Activated CD8-positive, alpha-beta memory T cell treated with anti-CD3 and anti-CD28 coated beads, Interleukin-2, amount 50 U/mL, for 24 hours (primary cell): Measurements from ENCODE around the gene IL1RN.
"Not testable (repeated sequence)": the region's sequence is repeated elsewhere in the genome, so short reads cannot be mapped to it uniquely, and the experiment has no call there.

ENCODE experiments used
- DNase-seq: peaks from one replicate; pipeline ENCODE4 v3.0.0-alpha.2; 2020; ENCODE audit errors: extremely low read depth

The IL1RN gene, protein sequence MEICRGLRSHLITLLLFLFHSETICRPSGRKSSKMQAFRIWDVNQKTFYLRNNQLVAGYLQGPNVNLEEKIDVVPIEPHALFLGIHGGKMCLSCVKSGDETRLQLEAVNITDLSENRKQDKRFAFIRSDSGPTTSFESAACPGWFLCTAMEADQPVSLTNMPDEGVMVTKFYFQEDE

DNA sequence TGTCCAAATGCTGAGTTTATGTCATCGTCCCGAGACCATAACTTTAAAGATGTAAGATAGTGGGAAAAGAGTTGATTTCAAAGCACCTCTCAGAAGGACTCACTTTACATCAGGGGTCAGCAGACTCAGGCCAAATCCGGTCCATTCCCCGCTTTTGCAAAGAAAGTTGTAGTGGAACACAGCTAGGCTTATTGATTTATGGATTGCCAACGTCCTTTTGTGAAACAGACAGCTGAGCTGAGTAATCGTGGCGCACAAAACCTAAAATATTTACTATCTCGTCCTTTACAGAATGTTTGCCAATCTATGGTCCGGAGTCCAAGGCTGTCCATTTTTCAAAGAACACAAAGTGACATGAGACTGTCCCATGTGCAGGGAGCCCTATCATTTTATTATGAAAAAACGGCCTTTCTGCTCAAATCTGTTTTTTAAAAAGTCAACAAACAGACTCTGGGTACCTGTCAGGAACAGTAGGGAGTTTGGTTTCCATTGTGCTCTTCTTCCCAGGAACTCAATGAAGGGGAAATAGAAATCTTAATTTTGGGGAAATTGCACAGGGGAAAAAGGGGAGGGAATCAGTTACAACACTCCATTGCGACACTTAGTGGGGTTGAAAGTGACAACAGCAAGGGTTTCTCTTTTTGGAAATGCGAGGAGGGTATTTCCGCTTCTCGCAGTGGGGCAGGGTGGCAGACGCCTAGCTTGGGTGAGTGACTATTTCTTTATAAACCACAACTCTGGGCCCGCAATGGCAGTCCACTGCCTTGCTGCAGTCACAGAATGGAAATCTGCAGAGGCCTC lies at the start of gene IL1RN:
TSS of gene IL1RN (plus strand) at position 754 of the 801 bp plus-strand sequence. CDS start at position 781, 27 bp downstream.
- no peak for DNase-seq

GRCh38 chr2:113077921-113078320 lies 49.5 kb upstream of the IL1RN start:
- no peak for DNase-seq

GRCh38 chr2:113078350-113078839 lies 49.0 kb upstream of the IL1RN start:
- no peak for DNase-seq

DNA sequence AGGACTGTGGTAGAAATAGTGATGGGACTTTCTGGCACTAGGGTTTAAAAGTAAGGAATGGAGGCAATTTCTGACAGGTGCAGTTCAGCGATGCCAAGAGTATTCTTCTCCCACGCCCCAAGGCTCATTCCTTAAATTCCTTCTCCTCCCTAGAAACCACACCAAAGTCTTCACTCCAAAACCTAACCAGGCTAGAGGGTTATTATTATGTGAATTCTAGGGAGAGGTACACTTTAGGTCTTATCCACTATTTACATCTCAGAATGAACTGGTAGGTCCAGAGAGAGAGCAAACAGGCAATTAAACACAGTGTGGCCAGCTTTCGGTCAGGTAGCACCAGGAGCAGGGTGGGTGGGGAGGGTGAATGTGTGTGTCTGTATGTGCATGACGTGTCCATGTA lies 48.3 kb upstream of the IL1RN start:
- DNase-seq = no peak

- DNase-seq = no peak
Measured at GRCh38 chr2:113080134-113080533, 47.3 kb upstream of the IL1RN start.

DNA sequence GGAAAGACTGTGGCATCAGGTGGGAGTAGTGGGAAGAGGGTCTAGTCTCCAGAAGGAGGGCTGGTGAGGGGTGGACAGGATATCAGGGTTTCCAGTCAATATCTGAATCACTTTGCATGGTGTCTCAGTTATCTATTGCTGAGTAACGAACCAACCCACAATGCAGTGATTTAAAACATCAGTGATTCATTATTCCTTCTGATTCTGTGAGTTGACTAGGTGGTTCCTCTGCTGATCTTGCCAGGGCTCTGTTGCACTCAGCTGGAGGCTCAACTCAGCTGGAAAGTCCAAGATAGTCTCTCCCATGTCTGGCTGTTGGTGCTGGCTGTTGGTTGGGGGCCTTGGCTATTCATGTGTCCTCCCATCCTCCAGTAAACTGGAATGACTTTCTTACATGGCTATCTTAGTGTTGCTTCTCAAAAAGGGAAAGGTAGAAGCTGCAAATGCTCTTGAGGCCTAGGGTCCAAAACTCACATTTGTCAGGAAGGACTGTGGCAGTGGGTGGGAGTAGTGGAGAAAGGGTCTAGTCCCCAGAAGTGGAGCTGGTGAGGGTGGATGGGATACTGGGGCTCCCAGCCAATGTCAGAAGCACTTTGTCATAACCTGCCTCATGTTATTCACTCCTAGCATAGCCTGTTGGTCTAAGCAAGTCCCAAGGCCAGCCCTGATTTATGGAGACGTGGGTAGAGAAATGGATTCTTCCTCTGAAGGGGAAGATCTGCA lies 45.7 kb upstream of the IL1RN start:
- no peak for DNase-seq

GRCh38 chr2:113083296-113083695 lies 44.1 kb upstream of the IL1RN start:
- no peak for DNase-seq

DNA sequence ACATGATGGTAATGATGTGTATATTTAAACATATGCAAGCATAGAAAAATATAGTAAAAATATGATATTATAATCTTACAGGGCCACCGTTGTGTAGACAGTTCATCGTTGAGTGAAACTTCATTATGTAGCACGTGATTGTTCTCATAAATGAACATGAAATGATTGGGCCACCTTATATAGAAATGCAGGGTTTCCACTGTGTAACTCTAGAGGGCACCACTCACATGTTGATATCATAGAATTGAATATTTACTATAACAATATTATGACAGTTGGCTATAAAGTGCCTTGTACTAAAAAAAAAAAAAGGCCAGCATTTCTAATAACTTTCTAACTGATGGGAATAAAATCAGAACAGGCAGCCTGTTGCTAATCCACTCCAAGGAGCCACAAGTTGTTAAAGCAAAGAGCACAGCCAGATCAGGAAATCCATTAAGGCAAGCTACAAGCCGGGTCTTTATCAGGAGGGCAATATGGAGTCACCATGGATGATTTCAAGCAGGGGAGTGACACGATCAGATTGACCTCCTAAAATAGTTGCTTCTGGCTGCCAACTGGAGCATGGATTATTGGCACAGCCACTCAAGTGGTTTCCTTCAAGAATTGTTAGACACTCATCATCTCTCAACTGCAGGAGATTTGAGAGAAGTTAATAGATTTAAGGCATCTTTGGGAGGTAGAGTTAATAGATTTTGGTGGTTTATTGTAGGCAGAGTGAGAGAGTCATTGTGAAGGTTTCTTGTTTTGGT lies 43.0 kb upstream of the IL1RN start:
- no peak for DNase-seq

GRCh38 chr2:113085542-113085941 lies 41.9 kb upstream of the IL1RN start:
- DNase-seq = no peak

GRCh38 chr2:113088213-113088992 lies 39.0 kb upstream of the IL1RN start:
- no peak for DNase-seq

- no peak for DNase-seq
Measured at GRCh38 chr2:113089916-113090315, 37.5 kb upstream of the IL1RN start.

DNA sequence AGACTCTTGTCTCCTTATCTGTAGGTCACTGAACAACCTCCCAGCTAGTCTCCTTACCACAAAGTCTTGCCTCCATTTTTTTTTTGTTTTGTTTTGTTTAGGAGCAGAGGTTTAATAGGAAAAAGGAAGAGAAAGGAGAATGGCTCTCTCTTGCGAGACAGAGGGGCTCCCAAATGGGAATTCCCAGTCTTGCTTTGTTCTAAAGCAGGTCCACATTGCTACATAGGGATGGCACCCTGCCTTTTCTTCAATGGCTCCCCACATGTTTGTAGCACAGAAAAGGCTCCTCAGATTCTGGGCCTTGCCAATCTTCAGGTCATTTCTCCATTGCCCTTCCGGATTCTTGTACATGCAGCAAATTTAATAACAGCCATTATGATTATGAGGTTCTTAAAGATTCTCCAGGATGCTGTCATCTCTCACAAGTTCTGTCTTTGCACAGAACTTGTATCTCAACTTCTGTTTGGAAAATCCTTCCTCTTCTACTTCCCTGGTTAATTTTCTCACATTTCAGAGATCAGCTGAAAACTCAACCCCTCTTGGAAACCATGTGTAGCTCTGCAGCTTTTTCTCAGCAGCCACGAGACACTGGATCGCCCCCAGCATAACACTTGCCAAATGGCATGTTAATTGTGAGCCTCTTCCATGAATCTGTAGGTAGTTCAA lies 36.0 kb upstream of the IL1RN start:
- no peak for DNase-seq

- DNase-seq = no peak
Measured at GRCh38 chr2:113092864-113093612, 34.4 kb upstream of the IL1RN start.

DNA sequence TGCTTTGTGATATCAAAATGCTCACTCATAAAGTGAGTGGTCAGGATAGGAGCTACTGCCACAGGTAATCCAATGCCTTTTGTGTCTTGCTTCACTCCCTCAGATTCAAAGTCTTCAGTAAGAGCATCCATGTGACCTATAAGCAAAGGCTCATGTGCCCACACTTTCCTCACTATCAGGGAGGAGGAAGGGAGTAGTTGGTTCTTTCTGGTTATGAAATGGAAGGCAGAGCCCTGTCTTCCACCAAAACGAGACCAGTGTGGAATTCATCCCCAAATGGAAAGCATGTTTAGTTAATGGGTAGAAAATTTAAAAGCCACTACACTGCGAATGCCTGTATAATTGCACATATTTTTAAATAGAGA lies 33.8 kb upstream of the IL1RN start:
- no peak for DNase-seq

DNA sequence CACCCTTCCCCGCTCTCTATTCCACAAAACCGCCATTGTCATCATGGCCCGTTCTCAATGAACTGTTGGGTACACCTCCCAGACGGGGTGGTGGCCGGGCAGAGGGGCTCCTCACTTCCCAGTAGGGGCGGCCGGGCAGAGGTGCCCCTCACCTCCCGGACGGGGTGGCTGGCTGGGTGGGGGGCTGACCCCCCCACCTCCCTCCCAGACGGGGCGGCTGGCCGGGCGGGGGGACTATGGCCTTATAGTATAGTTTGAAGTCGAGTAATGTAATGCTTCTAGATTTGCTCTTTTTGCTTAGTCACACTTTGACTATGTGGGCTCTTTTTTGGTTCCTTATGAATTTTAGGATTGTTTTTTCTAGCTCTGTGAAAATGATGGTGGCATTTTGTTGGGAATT lies 31.1 kb upstream of the IL1RN start:
- DNase-seq = not testable (repeated sequence)

- DNase-seq = not testable (repeated sequence)
Measured at GRCh38 chr2:113096842-113097618, 30.4 kb upstream of the IL1RN start.

- no peak for DNase-seq
Measured at GRCh38 chr2:113098041-113098440, 29.4 kb upstream of the IL1RN start.

DNA sequence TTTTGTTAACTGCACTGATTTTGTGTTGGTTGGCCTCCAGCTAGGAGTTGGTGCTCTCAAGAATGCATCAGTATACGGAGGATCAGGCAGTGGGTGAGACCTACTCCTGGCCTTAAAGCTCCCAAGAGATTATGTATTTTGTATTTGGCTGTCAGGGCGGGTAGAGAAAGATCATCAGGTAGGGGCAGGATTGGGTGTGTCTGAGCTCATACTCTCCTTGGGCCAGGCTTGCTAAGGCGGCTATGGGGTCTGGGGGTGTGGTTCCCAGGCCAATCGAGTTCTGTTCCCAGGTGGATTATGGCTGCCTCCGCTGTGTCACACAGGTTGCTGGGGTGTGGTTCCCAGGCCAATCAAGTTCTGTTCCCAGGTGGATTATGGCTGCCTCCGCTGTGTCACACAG lies 28.9 kb upstream of the IL1RN start:
- DNase-seq = no peak

GRCh38 chr2:113102133-113102532 lies 25.3 kb upstream of the IL1RN start:
- DNase-seq = no peak
